Measurements from ENCODE around the gene ZNF181.

DNA sequence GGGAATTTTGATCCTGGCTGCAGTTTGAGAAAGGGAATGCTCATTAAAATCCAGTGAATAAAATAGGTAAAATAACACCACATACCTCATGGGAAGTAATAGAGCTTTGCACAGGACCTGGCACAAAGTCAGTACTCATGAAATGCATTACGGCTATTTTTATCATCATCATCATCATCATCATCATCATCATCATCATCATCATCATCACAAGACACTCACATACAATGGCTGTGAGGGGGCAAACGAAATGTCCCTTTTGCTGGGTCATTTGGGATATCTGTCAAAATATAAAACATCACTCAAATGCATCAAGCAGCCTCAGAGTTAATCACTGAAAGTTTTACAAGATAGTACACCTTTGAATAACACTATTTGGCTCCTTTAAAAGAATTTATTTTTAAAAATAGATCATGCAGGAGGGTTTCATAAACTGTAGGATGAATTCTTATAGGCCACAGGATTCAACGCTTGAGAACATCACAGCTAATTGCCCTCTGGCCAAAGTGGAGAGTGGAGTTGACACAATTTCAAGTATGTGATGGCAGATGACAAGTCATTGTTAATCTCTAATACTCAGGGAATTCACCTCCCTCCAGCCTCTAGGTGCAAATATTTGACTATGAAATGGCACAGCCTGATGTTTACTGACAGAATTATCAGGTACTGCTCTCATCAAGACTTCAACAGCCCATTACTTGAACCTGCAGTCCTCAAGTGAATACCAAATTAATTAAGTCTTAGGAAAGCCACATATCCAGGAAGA lies 53.2 kb downstream of the ZNF181 start:
- TF ChIP-seq, protein P1, sequence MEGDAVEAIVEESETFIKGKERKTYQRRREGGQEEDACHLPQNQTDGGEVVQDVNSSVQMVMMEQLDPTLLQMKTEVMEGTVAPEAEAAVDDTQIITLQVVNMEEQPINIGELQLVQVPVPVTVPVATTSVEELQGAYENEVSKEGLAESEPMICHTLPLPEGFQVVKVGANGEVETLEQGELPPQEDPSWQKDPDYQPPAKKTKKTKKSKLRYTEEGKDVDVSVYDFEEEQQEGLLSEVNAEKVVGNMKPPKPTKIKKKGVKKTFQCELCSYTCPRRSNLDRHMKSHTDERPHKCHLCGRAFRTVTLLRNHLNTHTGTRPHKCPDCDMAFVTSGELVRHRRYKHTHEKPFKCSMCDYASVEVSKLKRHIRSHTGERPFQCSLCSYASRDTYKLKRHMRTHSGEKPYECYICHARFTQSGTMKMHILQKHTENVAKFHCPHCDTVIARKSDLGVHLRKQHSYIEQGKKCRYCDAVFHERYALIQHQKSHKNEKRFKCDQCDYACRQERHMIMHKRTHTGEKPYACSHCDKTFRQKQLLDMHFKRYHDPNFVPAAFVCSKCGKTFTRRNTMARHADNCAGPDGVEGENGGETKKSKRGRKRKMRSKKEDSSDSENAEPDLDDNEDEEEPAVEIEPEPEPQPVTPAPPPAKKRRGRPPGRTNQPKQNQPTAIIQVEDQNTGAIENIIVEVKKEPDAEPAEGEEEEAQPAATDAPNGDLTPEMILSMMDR (IDR thresholded peaks at IDR 0.05), result no peak
- TF ChIP-seq POLR2A (IDR thresholded peaks at IDR 0.05) (no peak), POLR2AphosphoS5 (IDR thresholded peaks at IDR 0.05) (no peak), EP300 (IDR thresholded peaks at IDR 0.05) (no peak)

All from gastroesophageal sphincter (tissue), 3 donors.